Measurements from ENCODE around the gene TASP1.
A peak's percentile ranks its signal among the peaks of the same experiment; 100 is the strongest.

Gene TASP1

GRCh38 chr20:13567663-13568062 is 71.1 kb downstream of the TASP1 start:
- no peak for TF ChIP-seq CTCF (IDR thresholded peaks at IDR 0.05; ENCODE audit: borderline replicate concordance, insufficient read depth, low read depth, low read length)
- H3K4me3 ChIP-seq (ENCODE audit: low read depth, low read length), result no peak overlapping the region

- H3K4me3 ChIP-seq (ENCODE audit: low read depth, low read length), result no peak overlapping the region
- no peak for TF ChIP-seq CTCF (IDR thresholded peaks at IDR 0.05; ENCODE audit: borderline replicate concordance, insufficient read depth, low read depth, low read length)
These were observed 74.9 kb downstream of the TASP1 start for GRCh38 chr20:13563854-13564253.

- TF ChIP-seq CTCF (IDR thresholded peaks at IDR 0.05; ENCODE audit: borderline replicate concordance, insufficient read depth, low read depth, low read length), result no peak
- no peak overlapping the region for H3K4me3 ChIP-seq (ENCODE audit: low read depth, low read length)
These were observed 84.0 kb downstream of the TASP1 start for GRCh38 chr20:13554706-13555105.

- no peak for TF ChIP-seq CTCF (IDR thresholded peaks at IDR 0.05; ENCODE audit: borderline replicate concordance, insufficient read depth, low read depth, low read length)
- no peak overlapping the region for H3K4me3 ChIP-seq (ENCODE audit: low read depth, low read length)
These were observed 84.7 kb downstream of the TASP1 start for GRCh38 chr20:13554076-13554475.

GRCh38 chr20:13552061-13552460 is 86.7 kb downstream of the TASP1 start:
- TF ChIP-seq CTCF (IDR thresholded peaks at IDR 0.05; ENCODE audit: borderline replicate concordance, insufficient read depth, low read depth, low read length), result no peak
- no peak overlapping the region for H3K4me3 ChIP-seq (ENCODE audit: low read depth, low read length)

- TF ChIP-seq CTCF (IDR thresholded peaks at IDR 0.05; ENCODE audit: borderline replicate concordance, insufficient read depth, low read depth, low read length), result no peak
- no peak overlapping the region for H3K4me3 ChIP-seq (ENCODE audit: low read depth, low read length)
These were observed 89.3 kb downstream of the TASP1 start for GRCh38 chr20:13549451-13549850.

- H3K4me3 ChIP-seq (ENCODE audit: low read depth, low read length), result no peak overlapping the region
- peak; percentile 77 for TF ChIP-seq CTCF (IDR thresholded peaks at IDR 0.05; ENCODE audit: borderline replicate concordance, insufficient read depth, low read depth, low read length)
These were observed 92.1 kb downstream of the TASP1 start for GRCh38 chr20:13546497-13547131.
